Glutamatergic neuron (in vitro differentiated cells): Measurements from ENCODE around the gene PNMA1. TPM values are rescaled to one million over a fixed set of nuclear protein-coding genes. Genes with fewer than 3 reads are reported as not detected.
"Not testable (repeated sequence)": the region's sequence is repeated elsewhere in the genome, so short reads cannot be mapped to it uniquely, and the experiment has no call there.

ENCODE experiments used
- DNase-seq: peaks from one replicate; pipeline ENCODE4 v3.0.0; 2022
- H3K27ac Mint-ChIP-seq: one replicate; pipeline ENCODE4 v1.8.0; 2020; ENCODE audit warnings: mild to moderate bottlenecking, mixed read lengths, inconsistent platforms; ENCODE audit not compliant: unreplicated experiment
- H3K27me3 Mint-ChIP-seq: one replicate; pipeline ENCODE4 v1.8.0; 2020; ENCODE audit warnings: mild to moderate bottlenecking, moderate library complexity, mixed read lengths, inconsistent platforms; ENCODE audit not compliant: unreplicated experiment
- H3K36me3 Mint-ChIP-seq: one replicate; pipeline ENCODE4 v1.8.0; 2020; ENCODE audit warnings: mild to moderate bottlenecking, mixed read lengths, inconsistent platforms; ENCODE audit not compliant: unreplicated experiment
- H3K4me1 Mint-ChIP-seq: one replicate; pipeline ENCODE4 v1.8.0; 2020; ENCODE audit warnings: mild to moderate bottlenecking, low read depth, mixed read lengths, inconsistent platforms; ENCODE audit not compliant: unreplicated experiment
- H3K4me3 Mint-ChIP-seq: one replicate; pipeline ENCODE4 v1.8.0; 2020; ENCODE audit warnings: mild to moderate bottlenecking, mixed read lengths, inconsistent platforms; ENCODE audit not compliant: unreplicated experiment
- H3K9me3 Mint-ChIP-seq: one replicate; pipeline ENCODE4 v1.8.0; 2020; ENCODE audit warnings: mild to moderate bottlenecking, moderate library complexity, mixed read lengths, inconsistent platforms; ENCODE audit not compliant: unreplicated experiment
- total RNA-seq: library from RNA; stranded (reverse); fragmentation: NEBNext Ultra II Directional; extraction: Animal tissue kit (Norgen Biotek cat#: 25700); gene quantifications from one replicate; pipeline ENCODE4 v1.2.1, GENCODE V29; 2021; ENCODE audit not compliant: unreplicated experiment
- TF ChIP-seq, protein P1 (sequence below): fragments of 200-600 bp; sonication (generic); IDR thresholded peaks from one replicate; pipeline ENCODE4 v1.5.0; 2021; ENCODE audit not compliant: partially characterized antibody, unreplicated experiment

Gene PNMA1
- total RNA-seq, 1 donor from 2014 or later, result 145 TPM

DNA sequence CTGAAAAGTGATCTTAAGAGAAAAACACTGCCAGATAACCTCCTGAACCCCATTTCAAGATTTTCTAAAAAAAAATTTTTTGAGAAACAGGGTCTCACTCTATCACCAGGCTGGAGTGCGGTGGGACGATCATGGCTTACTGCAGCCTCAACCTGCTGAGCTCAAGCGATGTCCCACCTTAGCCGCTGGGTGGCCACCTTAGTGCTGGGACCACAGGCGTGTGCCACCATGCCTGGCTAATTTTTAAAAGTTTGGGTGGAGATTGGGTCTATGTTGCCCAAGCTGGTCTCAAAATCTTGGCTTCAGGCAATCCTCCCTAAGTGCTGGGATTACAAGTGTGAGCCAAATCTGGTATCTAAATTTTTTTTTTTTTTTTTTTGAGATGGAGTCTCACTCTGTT lies 3.4 kb downstream of the PNMA1 start:
- no peak for DNase-seq
- Mint-ChIP-seq H3K9me3 (peaks cover 16% of the 10 kb centered on the region), H3K27me3 (peaks cover 15% of the 10 kb centered on the region), H3K4me3 (peak overlapping the region; percentile 38), H3K4me1 (peaks cover 19% of the 10 kb centered on the region), H3K27ac (no peak overlapping the region), H3K36me3 (peaks cover 3% of the 10 kb centered on the region)
- TF ChIP-seq, protein P1, sequence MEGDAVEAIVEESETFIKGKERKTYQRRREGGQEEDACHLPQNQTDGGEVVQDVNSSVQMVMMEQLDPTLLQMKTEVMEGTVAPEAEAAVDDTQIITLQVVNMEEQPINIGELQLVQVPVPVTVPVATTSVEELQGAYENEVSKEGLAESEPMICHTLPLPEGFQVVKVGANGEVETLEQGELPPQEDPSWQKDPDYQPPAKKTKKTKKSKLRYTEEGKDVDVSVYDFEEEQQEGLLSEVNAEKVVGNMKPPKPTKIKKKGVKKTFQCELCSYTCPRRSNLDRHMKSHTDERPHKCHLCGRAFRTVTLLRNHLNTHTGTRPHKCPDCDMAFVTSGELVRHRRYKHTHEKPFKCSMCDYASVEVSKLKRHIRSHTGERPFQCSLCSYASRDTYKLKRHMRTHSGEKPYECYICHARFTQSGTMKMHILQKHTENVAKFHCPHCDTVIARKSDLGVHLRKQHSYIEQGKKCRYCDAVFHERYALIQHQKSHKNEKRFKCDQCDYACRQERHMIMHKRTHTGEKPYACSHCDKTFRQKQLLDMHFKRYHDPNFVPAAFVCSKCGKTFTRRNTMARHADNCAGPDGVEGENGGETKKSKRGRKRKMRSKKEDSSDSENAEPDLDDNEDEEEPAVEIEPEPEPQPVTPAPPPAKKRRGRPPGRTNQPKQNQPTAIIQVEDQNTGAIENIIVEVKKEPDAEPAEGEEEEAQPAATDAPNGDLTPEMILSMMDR, result no peak

DNA sequence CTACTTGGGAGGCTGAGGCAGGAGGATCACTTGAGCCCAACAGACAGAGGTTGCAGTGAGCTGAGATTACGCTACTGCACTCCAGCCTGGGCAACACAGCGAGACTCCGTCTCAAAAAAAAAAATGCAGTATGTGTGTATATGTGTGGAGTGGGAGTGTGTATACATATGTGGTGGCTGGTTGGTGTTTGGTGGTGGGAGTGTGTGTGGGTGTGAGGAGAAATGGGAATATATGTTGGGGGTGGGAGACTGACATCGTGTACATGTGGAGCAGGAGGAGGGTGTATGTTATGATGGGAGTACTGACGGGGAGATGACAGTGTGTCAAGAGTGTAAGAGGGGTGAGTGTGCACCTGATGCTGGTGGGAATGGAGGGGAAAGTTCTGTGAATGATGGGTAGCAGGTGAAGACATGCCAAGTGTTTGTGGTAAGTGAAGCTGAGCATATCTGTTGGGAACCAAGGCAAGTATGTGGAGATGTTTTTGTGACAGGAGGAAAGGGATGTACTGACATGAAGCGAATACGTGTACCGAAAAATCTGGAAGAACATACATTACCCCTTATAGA lies 4.2 kb downstream of the PNMA1 start:
- H3K27me3 Mint-ChIP-seq, result peaks cover 15% of the 10 kb centered on the region
- H3K4me3 Mint-ChIP-seq, result peak overlapping the region; percentile 72
- no peak for DNase-seq
- peaks cover 16% of the 10 kb centered on the region for H3K9me3 Mint-ChIP-seq
- TF ChIP-seq, protein P1, result no peak
- H3K36me3 Mint-ChIP-seq, result peaks cover 5% of the 10 kb centered on the region
- peaks cover 14% of the 10 kb centered on the region for H3K4me1 Mint-ChIP-seq
- no peak overlapping the region for H3K27ac Mint-ChIP-seq

DNA sequence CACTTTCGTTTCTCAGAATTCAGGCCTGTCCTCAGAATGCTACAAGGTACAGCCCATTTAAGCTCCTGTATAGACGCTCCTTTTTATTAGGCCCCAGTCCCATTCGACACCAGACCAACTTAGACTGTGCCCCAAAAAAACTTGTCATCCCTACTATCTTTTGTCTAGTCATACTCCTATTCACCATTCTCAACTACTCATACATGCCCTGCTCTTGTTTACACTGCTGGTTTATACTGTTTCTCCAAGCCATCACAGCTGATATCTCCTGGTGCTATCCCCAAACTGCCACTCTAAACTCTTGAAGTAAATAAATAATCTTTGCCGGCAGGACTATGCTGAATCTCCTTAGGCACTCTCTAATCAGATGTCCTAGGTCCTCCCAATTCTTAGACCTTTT lies 6.1 kb downstream of the PNMA1 start:
- not testable (repeated sequence) for H3K9me3 Mint-ChIP-seq, H3K4me3 Mint-ChIP-seq, H3K27ac Mint-ChIP-seq

DNA sequence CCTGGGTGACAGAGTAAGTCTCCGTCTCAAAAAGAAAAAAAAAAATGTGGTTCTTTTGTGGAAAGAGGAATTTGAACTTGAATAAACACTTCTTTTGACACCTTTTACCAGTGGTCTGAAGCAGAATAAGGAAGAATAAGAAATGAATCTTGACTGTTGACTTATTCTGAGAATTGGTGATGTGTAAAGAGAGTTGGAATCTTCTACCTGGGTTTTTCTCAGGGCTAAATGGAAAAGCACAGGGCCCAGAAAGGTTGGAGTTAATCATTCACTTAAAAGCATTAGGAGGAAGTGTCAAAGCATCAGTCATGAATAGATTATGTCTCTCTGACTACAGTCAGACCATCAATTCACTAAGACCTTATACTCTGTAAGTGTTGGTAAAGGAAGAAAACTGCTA lies 13.9 kb downstream of the PNMA1 start:
- H3K4me3 Mint-ChIP-seq, result no peak overlapping the region
- H3K4me1 Mint-ChIP-seq, result no peaks in the 10 kb centered on the region
- H3K27me3 Mint-ChIP-seq, result no peaks in the 10 kb centered on the region
- H3K9me3 Mint-ChIP-seq, result peaks cover 2% of the 10 kb centered on the region
- DNase-seq, result no peak
- H3K36me3 Mint-ChIP-seq, result peaks cover 20% of the 10 kb centered on the region
- TF ChIP-seq, protein P1, result no peak
- H3K27ac Mint-ChIP-seq, result no peak overlapping the region

More for the DNA sequence above, 6.1 kb downstream of the PNMA1 start:
- H3K27me3 Mint-ChIP-seq, DNase-seq, H3K4me1 Mint-ChIP-seq: not testable (repeated sequence)
- H3K36me3 Mint-ChIP-seq, result peaks cover 23% of the 10 kb centered on the region

DNA sequence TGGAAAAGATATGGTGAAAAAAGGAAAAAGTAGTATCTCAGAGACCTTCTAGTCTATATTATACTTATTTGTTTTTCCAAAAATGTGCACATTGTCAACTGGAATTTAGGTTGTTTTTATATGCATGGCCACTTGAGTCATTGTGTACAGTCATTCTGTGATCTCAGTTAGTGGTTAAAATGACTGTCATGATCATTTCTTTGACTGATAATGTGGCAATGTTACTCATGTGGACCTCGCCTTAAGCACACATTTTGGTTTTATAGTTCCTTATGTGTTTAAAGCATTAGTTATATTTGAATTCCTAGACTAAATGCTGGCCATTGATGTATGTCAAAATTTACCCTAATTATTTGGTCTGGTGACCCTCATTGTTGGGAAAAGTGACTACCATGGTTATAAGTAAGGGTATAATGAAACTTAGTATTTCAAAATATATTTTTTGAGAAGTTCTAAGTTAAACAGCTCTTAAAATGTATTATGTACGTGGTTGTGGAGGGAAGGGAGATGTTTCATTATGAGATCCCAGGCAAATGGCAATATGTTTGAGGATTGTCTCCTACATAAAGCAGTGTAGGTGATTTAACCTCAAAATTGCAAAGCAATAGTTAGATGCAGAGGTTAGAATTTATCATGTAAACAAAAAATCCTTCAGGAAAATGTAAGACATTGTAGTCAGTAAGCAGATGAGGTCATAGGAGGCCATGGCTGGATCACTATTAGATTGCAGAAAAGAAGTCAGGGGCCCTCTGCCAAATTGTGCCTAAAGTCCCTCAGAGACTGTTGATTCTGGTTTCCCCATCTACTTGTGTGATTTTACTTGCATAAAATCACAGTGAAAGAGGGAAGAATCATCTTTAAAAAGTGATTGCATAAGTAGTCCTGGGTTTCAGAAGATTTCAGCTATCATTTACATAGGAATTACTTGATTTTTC lies 17.5 kb downstream of the PNMA1 start:
- TF ChIP-seq, protein P1, result no peak
- Mint-ChIP-seq H3K27ac (no peak overlapping the region), H3K4me1 (no peaks in the 10 kb centered on the region), H3K36me3 (no peaks in the 10 kb centered on the region), H3K27me3 (no peaks in the 10 kb centered on the region), H3K4me3 (no peak overlapping the region), H3K9me3 (no peaks in the 10 kb centered on the region)
- no peak for DNase-seq
